ENCODE measurements around the gene GALNT12. TPM values are rescaled to one million over a fixed set of nuclear protein-coding genes. Genes with fewer than 3 reads are reported as not detected.
A peak's percentile ranks its signal among the peaks of the same experiment; 100 is the strongest.

The GALNT12 gene
- total RNA-seq, 1 donor from 2014 or later = 2.6 TPM

DNA sequence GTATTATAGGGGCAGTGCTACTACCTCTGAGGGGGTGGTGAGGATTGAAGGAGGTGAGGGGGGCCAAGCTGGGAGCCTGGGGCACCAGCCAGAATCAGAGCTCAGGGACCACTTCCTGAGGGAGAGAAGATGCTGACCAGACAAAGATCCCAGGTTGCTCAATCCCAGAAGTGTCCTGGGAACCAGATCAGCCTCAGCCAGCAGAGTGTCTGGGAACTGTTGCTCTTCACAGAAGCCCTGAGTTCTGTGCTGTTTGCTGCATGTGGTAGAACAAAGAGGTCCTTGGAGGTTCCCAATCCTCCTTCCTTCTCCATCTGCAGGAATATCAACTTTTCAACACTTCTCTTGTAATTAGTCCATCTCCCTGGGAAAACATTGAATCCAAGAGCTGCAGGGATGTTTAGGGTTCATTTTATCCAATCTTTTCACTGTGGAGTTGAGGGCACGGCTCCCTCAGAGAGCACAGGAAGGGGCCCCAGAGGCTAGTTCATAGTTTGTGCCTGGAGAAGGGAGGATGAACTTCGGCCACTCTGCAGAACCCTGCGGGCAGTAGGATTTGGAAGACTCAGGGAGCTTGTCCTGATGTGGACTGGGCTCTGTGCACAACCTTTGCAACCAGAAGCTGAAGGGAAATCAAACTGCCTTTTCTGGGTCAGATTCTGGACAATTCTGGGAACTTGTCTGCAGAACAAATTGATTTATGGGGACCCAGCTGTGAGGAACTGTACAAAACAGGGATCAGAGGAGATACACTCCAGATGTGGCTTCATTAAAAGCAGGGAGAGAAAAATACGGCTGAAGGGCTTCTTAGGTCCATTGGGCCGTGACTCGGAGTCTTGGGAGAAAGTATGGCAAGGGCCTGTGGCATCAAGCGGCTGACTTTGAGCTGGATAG, 57.1 kb downstream of the GALNT12 start:
- Histone ChIP-seq H3K4me3 (ENCODE audit: low read depth, low read length) (no peak overlapping the region), H3K36me3 (ENCODE audit: control insufficient read depth, insufficient read depth, low read length) (no peaks in the 10 kb centered on the region), H3K27me3 (ENCODE audit: control insufficient read depth, insufficient read depth, low read length) (peaks cover 2% of the 10 kb centered on the region)
- FAIRE-seq (no peak), DNase-seq (ENCODE audit: low read depth) (no peak)
- TF ChIP-seq CTCF (IDR thresholded peaks at IDR 0.05; ENCODE audit: insufficient read depth, low read length, severe bottlenecking) = no peak

GRCh38 chr9:98865284-98865875, 57.9 kb downstream of the GALNT12 start:
- DNase-seq (ENCODE audit: low read depth) (no peak), FAIRE-seq (no peak)
- no peak for TF ChIP-seq CTCF (IDR thresholded peaks at IDR 0.05; ENCODE audit: insufficient read depth, low read length, severe bottlenecking)
- Histone ChIP-seq H3K27me3 (ENCODE audit: control insufficient read depth, insufficient read depth, low read length) (peaks cover 2% of the 10 kb centered on the region), H3K36me3 (ENCODE audit: control insufficient read depth, insufficient read depth, low read length) (no peaks in the 10 kb centered on the region), H3K4me3 (ENCODE audit: low read depth, low read length) (no peak overlapping the region)

- DNase-seq (ENCODE audit: low read depth) (peak; percentile 3), FAIRE-seq (no peak)
- Histone ChIP-seq H3K4me3 (ENCODE audit: low read depth, low read length) (no peak overlapping the region), H3K36me3 (ENCODE audit: control insufficient read depth, insufficient read depth, low read length) (no peaks in the 10 kb centered on the region), H3K27me3 (ENCODE audit: control insufficient read depth, insufficient read depth, low read length) (peaks cover 2% of the 10 kb centered on the region)
- TF ChIP-seq CTCF (IDR thresholded peaks at IDR 0.05; ENCODE audit: insufficient read depth, low read length, severe bottlenecking) = no peak
Observed at GRCh38 chr9:98866435-98867102, 59.1 kb downstream of the GALNT12 start.

- DNase-seq (ENCODE audit: low read depth) (no peak), FAIRE-seq (no peak)
- TF ChIP-seq CTCF (IDR thresholded peaks at IDR 0.05; ENCODE audit: insufficient read depth, low read length, severe bottlenecking) = no peak
- Histone ChIP-seq H3K4me3 (ENCODE audit: low read depth, low read length) (no peak overlapping the region), H3K36me3 (ENCODE audit: control insufficient read depth, insufficient read depth, low read length) (no peaks in the 10 kb centered on the region), H3K27me3 (ENCODE audit: control insufficient read depth, insufficient read depth, low read length) (peaks cover 2% of the 10 kb centered on the region)
Observed at GRCh38 chr9:98867103-98867428, 59.6 kb downstream of the GALNT12 start.

- peaks cover 2% of the 10 kb centered on the region for H3K27me3 ChIP-seq (ENCODE audit: control insufficient read depth, insufficient read depth, low read length)
- FAIRE-seq = no peak
- DNase-seq (ENCODE audit: low read depth) = no peak
- TF ChIP-seq CTCF (IDR thresholded peaks at IDR 0.05; ENCODE audit: insufficient read depth, low read length, severe bottlenecking) = no peak
- H3K36me3 ChIP-seq (ENCODE audit: control insufficient read depth, insufficient read depth, low read length) = no peaks in the 10 kb centered on the region
- no peak overlapping the region for H3K4me3 ChIP-seq (ENCODE audit: low read depth, low read length)
Observed at GRCh38 chr9:98867429-98868168, 60.1 kb downstream of the GALNT12 start.
